ENCODE measurements around the gene ELK3.

DNA sequence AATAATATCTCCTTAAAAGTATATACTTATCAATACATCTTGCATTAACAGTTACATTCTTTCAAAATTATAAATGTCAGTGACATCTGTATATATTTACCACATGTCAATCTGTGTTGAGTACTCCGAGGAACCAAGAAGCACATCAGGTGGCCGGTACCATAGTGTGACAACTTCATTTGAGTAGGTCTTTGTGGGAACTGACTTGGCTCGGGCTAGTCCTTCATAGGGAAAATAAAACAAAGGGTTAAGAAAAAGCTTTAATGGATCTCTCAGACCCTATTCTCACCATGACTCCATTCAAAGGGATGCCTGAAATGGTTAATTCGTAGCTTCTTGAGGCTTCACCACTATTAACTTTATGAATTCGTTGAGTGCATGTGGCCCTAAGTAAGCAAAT is 94.9 kb downstream of the ELK3 start:
- TF ChIP-seq CTCF (IDR thresholded peaks at IDR 0.05) (no peak), BCL3 (IDR thresholded peaks at IDR 0.05) (no peak), RAD21 (conservative IDR thresholded peaks at IDR 0.05 in 1 of 2, IDR thresholded peaks at IDR 0.05 in 1 of 2) (no peak)

Measured in A549 (cell line).